Measurements from ENCODE around the gene H2BW2.
"Not testable (repeated sequence)": the region's sequence is repeated elsewhere in the genome, so short reads cannot be mapped to it uniquely, and the experiment has no call there.

Gene H2BW2

GRCh38 chrX:104013606-104014005 lies 26.1 kb upstream of the H2BW2 start, which contains the start of gene H2BW1:
H2BW1 (minus strand) TSS chrX:104013708; CDS start chrX:104013576, 132 bp downstream.
- ATAC-seq = no peak
- TF ChIP-seq OSR1 (CRISPR knock-in tag; IDR thresholded peaks at IDR 0.05) = no peak
- TF ChIP-seq PATZ1 (CRISPR knock-in tag; IDR thresholded peaks at IDR 0.05; ENCODE audit: borderline replicate concordance) = no peak
- no peak for TF ChIP-seq CREB5 (CRISPR knock-in tag; IDR thresholded peaks at IDR 0.05; ENCODE audit: low read depth)
- TF ChIP-seq CSDC2 (CRISPR knock-in tag; IDR thresholded peaks at IDR 0.05) = no peak
- no peak for TF ChIP-seq GLIS3 (CRISPR knock-in tag; IDR thresholded peaks at IDR 0.05)
- TF ChIP-seq ZNF8 (CRISPR knock-in tag; IDR thresholded peaks at IDR 0.05) = no peak
- no peak for TF ChIP-seq ZFP3 (CRISPR knock-in tag; IDR thresholded peaks at IDR 0.05)
- no peak for TF ChIP-seq TCF4 (CRISPR knock-in tag; IDR thresholded peaks at IDR 0.05; ENCODE audit: borderline replicate concordance)
- TF ChIP-seq BACH2 (CRISPR knock-in tag; IDR thresholded peaks at IDR 0.05; ENCODE audit: borderline replicate concordance) = no peak
- TF ChIP-seq ZFP30 (CRISPR knock-in tag; IDR thresholded peaks at IDR 0.05) = no peak
- no peak for TF ChIP-seq ZNF70 (CRISPR knock-in tag; IDR thresholded peaks at IDR 0.05)
- TF ChIP-seq ISL1 (CRISPR knock-in tag; IDR thresholded peaks at IDR 0.05) = no peak
- TF ChIP-seq SNAI2 (CRISPR knock-in tag; IDR thresholded peaks at IDR 0.05) = no peak
- TF ChIP-seq PPARA (CRISPR knock-in tag; IDR thresholded peaks at IDR 0.05; ENCODE audit: borderline replicate concordance) = no peak
- no peak for TF ChIP-seq POU6F1 (CRISPR knock-in tag; IDR thresholded peaks at IDR 0.05; ENCODE audit: borderline replicate concordance, low read depth)

GRCh38 chrX:104015576-104015975 lies 24.2 kb upstream of the H2BW2 start:
- ATAC-seq = not testable (repeated sequence)

GRCh38 chrX:104018126-104018525 lies 21.6 kb upstream of the H2BW2 start:
- no peak for ATAC-seq
- TF ChIP-seq ISL1 (CRISPR knock-in tag; IDR thresholded peaks at IDR 0.05) (no peak), ESRRG (CRISPR knock-in tag; IDR thresholded peaks at IDR 0.05) (no peak), ZNF565 (CRISPR knock-in tag; conservative IDR thresholded peaks at IDR 0.05; ENCODE audit: low read depth) (no peak), CREB5 (CRISPR knock-in tag; IDR thresholded peaks at IDR 0.05; ENCODE audit: low read depth) (no peak), ZFP30 (CRISPR knock-in tag; IDR thresholded peaks at IDR 0.05) (no peak), CSDC2 (CRISPR knock-in tag; IDR thresholded peaks at IDR 0.05) (no peak), BACH2 (CRISPR knock-in tag; IDR thresholded peaks at IDR 0.05; ENCODE audit: borderline replicate concordance) (no peak), PPARA (CRISPR knock-in tag; IDR thresholded peaks at IDR 0.05; ENCODE audit: borderline replicate concordance) (no peak), TSHZ2 (CRISPR knock-in tag; IDR thresholded peaks at IDR 0.05) (no peak)

- ATAC-seq = no peak
- TF ChIP-seq TSHZ2 (CRISPR knock-in tag; IDR thresholded peaks at IDR 0.05) = no peak
- no peak for TF ChIP-seq ESRRG (CRISPR knock-in tag; IDR thresholded peaks at IDR 0.05)
- TF ChIP-seq ZC3H10 (CRISPR knock-in tag; IDR thresholded peaks at IDR 0.05) = no peak
- TF ChIP-seq POU6F1 (CRISPR knock-in tag; IDR thresholded peaks at IDR 0.05; ENCODE audit: borderline replicate concordance, low read depth) = no peak
- no peak for TF ChIP-seq ARNTL (CRISPR knock-in tag; IDR thresholded peaks at IDR 0.05; ENCODE audit: borderline replicate concordance, low read depth)
- no peak for TF ChIP-seq GLIS3 (CRISPR knock-in tag; IDR thresholded peaks at IDR 0.05)
- no peak for TF ChIP-seq CSDC2 (CRISPR knock-in tag; IDR thresholded peaks at IDR 0.05)
- TF ChIP-seq ZNF565 (CRISPR knock-in tag; conservative IDR thresholded peaks at IDR 0.05; ENCODE audit: low read depth) = no peak
- TF ChIP-seq ZFP3 (CRISPR knock-in tag; IDR thresholded peaks at IDR 0.05) = no peak
- TF ChIP-seq SNAI2 (CRISPR knock-in tag; IDR thresholded peaks at IDR 0.05) = no peak
- TF ChIP-seq RARB (CRISPR knock-in tag; IDR thresholded peaks at IDR 0.05) = no peak
- TF ChIP-seq ISL1 (CRISPR knock-in tag; IDR thresholded peaks at IDR 0.05) = no peak
- no peak for TF ChIP-seq ZFP30 (CRISPR knock-in tag; IDR thresholded peaks at IDR 0.05)
- no peak for TF ChIP-seq TOX (CRISPR knock-in tag; IDR thresholded peaks at IDR 0.05; ENCODE audit: borderline replicate concordance)
- TF ChIP-seq TCF4 (CRISPR knock-in tag; IDR thresholded peaks at IDR 0.05; ENCODE audit: borderline replicate concordance) = no peak
These were observed 1.2 kb downstream of the H2BW2 start for GRCh38 chrX:104041003-104041402.

All from SK-N-SH treated with all-trans-retinoic acid at 6 μM for 48 hours (cell line).